Body of pancreas (tissue), 4 donors: ENCODE measurements around the gene CFAP107. TPM values are rescaled to one million over a fixed set of nuclear protein-coding genes. Genes with fewer than 3 reads are reported as not detected.
"Not testable (repeated sequence)": the region's sequence is repeated elsewhere in the genome, so short reads cannot be mapped to it uniquely, and the experiment has no call there.

Source experiments
- ATAC-seq: fragments of 150-250 bp; one replicate; pipeline ENCODE4 v1.9.1; 2016
- DNase-seq, 4 donors: peaks; one replicate each; pipeline ENCODE4 v3.0.0-alpha.2; 2019
- H3K27ac ChIP-seq, 4 donors: fragments of 200-600 bp; sonication (generic); 1 replicate in 3 of 4; 2 replicates in 1 of 4; pipeline versions ENCODE4 v1.5.1 to v1.6.1; 2016 to 2019; ENCODE audit warnings: mild to moderate bottlenecking in 1 of 4, mixed read lengths in 1 of 4, moderate library complexity in 1 of 4
- H3K27me3 ChIP-seq, 2 donors: fragments of 200-600 bp; sonication (generic); one replicate each; pipeline ENCODE4 v1.6.0; 2016; ENCODE audit warnings: mild to moderate bottlenecking in 1 of 2
- H3K36me3 ChIP-seq, 2 donors: fragments of 200-600 bp; sonication (generic); replicated peaks in 1 of 2; 2 replicates each; pipeline ENCODE4 v1.5.1; 2016; ENCODE audit warnings: low read depth in 2 of 2; ENCODE audit not compliant: insufficient read depth in 1 of 2
- H3K4me1 ChIP-seq: fragments of 200-600 bp; sonication (generic); one replicate; pipeline ENCODE4 v1.6.0; 2016
- H3K4me3 ChIP-seq, 2 donors: fragments of 200-600 bp; sonication (generic); 1 replicate in 1 of 2; 2 replicates in 1 of 2; pipeline ENCODE4 v1.5.1; 2016 to 2019
- H3K9me3 ChIP-seq, 3 donors: fragments of 200-600 bp; sonication (generic); 1 replicate in 2 of 3; 2 replicates in 1 of 3; pipeline ENCODE4 v1.5.1; 2016
- POLR2A ChIP-seq, 3 donors: fragments of 450-650 bp; IDR thresholded peaks; one replicate each; pipeline ENCODE4 v1.6.1; 2016; ENCODE audit warnings: antibody characterized with exemption in 3 of 3, mild to moderate bottlenecking in 2 of 3
- WGBS, 2 donors: methylation state at CpG; one replicate each; pipeline ENCODE4 v1.1.5; 2017; 5-methylcytosine and 5-hydroxymethylcytosine counted together
- intact Hi-C: fragments of 100-400 bp; cut with DNase I; formaldehyde crosslinking; loops from one replicate; pipeline ENCODE4 v1.15.1; 2023
- total RNA-seq, 2 donors: library from RNA; depleted of rRNA; stranded (reverse); fragments of >200 nt; gene quantifications; one replicate each; pipeline ENCODE4 v1.1.0, GENCODE V29; 2016
- TF ChIP-seq, protein P1 (sequence below), 7 experiments: fragments of 450-650 bp in 4 of 7; fragments of 200-600 bp in 3 of 7; sonication (generic) in 3 of 7; IDR thresholded peaks; one replicate each; pipeline ENCODE4 v1.5.1; 2016 to 2019; ENCODE audit warnings: antibody characterized with exemption in 7 of 7

The CFAP107 gene
- total RNA-seq, 2 donors from 2014 or later: not detected

DNA sequence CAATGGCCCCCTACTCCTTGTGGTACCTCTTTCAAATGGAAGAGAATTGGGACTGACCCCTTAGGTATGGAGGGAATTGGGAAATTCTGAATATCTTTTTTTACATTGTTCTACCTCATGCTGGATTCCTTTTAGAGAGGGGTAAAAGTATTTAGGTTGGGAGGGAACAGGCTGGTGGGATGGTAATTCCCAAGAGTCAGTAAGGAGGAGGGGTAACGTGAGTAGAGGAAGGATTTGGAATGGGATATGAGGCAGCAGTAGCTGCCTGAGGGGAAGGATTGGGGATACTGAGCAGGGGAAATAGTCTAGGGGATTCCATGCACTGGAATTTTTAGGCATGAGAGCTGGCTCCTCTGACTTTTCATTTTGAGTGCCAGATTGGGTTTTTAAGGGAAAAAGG lies 33.9 kb upstream of the CFAP107 start:
- TF ChIP-seq, protein P1, sequence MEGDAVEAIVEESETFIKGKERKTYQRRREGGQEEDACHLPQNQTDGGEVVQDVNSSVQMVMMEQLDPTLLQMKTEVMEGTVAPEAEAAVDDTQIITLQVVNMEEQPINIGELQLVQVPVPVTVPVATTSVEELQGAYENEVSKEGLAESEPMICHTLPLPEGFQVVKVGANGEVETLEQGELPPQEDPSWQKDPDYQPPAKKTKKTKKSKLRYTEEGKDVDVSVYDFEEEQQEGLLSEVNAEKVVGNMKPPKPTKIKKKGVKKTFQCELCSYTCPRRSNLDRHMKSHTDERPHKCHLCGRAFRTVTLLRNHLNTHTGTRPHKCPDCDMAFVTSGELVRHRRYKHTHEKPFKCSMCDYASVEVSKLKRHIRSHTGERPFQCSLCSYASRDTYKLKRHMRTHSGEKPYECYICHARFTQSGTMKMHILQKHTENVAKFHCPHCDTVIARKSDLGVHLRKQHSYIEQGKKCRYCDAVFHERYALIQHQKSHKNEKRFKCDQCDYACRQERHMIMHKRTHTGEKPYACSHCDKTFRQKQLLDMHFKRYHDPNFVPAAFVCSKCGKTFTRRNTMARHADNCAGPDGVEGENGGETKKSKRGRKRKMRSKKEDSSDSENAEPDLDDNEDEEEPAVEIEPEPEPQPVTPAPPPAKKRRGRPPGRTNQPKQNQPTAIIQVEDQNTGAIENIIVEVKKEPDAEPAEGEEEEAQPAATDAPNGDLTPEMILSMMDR (IDR thresholded peaks at IDR 0.05): no peak
- TF ChIP-seq POLR2A (IDR thresholded peaks at IDR 0.05): no peak
- Histone ChIP-seq H3K9me3 (no peaks in the 10 kb centered on the region), H3K4me3 (no peak overlapping the region), H3K27ac (no peak overlapping the region), H3K27me3 (no peaks in the 10 kb centered on the region), H3K4me1 (no peaks in the 10 kb centered on the region), H3K36me3 (no peaks in the 10 kb centered on the region)
- no peak for ATAC-seq
- intact Hi-C loops: no loop called here
- no peak for DNase-seq
- 86 to 92% methylated on average over 1 of the region's 1 CpG for WGBS, 2 donors

DNA sequence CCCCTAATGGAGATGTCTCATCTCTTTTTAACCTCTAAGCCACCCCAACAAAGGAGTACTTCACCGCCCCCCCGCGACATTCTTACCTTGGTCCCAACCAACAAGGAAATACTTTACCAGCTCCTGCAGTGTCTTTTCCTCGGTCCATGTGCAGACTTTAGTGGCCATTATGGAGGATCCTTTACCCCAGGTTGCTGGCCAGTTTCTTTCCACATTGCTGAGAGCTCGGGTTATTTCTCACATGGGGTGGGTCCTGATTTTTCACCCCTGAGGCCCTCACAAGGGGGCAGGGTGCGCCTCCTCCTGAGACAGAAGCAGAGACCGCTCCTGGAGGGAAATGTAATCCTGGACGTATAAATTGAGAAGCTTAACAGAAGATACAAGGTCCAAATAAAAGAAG lies 33.1 kb upstream of the CFAP107 start:
- H3K4me3 ChIP-seq: no peak overlapping the region

DNA sequence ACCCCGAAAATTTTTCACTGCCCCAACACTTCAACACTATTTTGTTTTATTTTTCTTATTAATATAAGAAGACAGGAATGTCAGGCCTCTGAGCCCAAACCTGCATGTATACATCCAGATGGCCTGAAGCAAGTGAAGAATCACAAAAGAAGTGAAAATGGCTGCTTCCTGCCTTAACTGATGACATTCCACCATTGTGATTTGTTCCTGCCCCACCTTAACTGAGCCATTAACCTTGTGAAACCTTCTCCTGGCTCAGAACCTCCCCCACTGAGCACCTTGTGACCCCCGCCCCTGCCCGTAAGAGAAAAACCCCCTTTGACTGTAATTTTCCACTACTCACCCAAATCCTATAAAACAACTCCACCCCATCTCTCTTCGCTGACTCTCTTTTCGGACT lies 32.3 kb upstream of the CFAP107 start:
- ATAC-seq, H3K27me3 ChIP-seq, H3K9me3 ChIP-seq, H3K4me3 ChIP-seq, H3K27ac ChIP-seq, DNase-seq, H3K4me1 ChIP-seq, H3K36me3 ChIP-seq, intact Hi-C loops: not testable (repeated sequence)
- 71 to 83% methylated on average over 5 of the region's 5 CpGs for WGBS, 2 donors

More for the DNA sequence above, 33.1 kb upstream of the CFAP107 start:
- ATAC-seq (no peak), DNase-seq (no peak)
- TF ChIP-seq, protein P1 (IDR thresholded peaks at IDR 0.05): no peak
- TF ChIP-seq POLR2A (IDR thresholded peaks at IDR 0.05): no peak
- intact Hi-C loops: no loop called here
- Histone ChIP-seq H3K27me3 (no peaks in the 10 kb centered on the region), H3K27ac (no peak overlapping the region), H3K36me3 (no peaks in the 10 kb centered on the region), H3K9me3 (no peaks in the 10 kb centered on the region), H3K4me1 (no peaks in the 10 kb centered on the region)
- 65 to 80% methylated on average over 8 of the region's 8 CpGs for WGBS, 2 donors

DNA sequence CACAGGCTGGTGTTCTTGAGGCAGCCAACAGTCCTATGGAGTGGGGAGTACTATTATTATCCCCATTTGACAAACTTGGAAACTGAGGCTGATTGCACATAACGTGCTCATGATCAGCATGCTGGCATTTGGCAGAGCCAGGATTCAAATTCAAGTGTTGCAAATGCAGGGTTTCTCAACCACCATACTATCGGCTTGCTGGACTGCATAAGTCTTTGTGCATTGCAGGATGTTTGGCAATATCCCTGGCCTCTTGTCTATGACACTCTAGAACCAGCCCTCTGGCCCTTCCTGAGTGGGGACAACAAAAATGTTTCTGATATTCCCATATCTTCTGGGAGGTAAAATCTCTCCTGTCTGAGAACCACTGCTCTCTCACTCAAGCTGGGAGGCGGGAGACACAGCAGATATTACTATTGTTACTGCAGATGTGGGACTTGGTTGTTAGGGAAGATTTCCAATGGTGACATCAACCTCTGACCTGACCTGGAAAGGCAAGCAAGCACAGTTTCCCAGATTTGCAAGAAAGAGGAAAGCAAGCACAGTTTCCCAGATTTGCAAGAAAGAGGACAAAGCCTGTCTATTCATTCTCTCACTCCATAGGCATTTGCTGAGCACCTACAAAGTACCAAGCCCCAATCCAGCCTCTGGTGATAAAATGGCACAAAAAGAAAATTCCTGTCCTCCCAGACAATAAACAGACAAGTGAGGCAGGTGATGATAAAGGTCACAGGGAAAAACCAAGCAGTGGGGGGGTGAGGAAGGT lies 31.1 kb upstream of the CFAP107 start:
- 63 to 70% methylated on average over 3 of the region's 3 CpGs for WGBS, 2 donors
- intact Hi-C loops: no loop called here
- H3K27me3 ChIP-seq: no peaks in the 10 kb centered on the region
- H3K4me3 ChIP-seq: no peak overlapping the region
- H3K36me3 ChIP-seq: no peaks in the 10 kb centered on the region
- H3K4me1 ChIP-seq: no peaks in the 10 kb centered on the region
- TF ChIP-seq POLR2A (IDR thresholded peaks at IDR 0.05): no peak
- ATAC-seq: no peak
- DNase-seq: no peak
- no peak overlapping the region for H3K27ac ChIP-seq
- no peaks in the 10 kb centered on the region for H3K9me3 ChIP-seq

DNA sequence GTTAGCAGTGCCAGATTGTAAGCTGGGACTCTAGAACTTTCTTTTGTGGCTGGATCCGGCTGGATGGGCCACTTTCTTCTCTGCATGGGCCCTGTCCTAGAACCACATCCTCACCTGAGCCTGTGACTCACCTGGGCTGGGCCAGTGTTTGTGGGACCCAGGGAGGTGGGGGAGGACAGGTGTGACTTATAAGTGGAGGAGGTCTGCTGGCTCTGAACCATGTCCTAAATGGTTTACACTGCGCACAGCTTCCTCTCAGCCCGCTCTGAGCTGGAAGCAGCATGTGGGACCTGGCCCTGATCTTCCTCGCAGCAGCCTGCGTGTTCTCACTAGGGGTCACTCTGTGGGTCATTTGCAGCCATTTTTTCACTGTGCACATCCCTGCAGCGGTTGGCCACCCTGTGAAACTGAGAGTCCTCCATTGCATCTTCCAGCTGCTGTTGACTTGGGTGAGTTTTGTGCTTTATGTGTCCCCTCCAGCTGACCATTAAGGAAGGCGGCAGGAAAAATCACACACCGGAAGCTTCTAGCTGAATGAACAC lies 30.0 kb upstream of the CFAP107 start, which contains the start of gene AADACL3:
Gene AADACL3, plus strand, starts transcription at position 215 of the 542 bp plus-strand sequence. Its CDS starts 67 bp downstream, at position 282.
- WGBS, 2 donors: 88 to 91% methylated on average over 8 of the region's 8 CpGs
- Histone ChIP-seq H3K27ac (no peak within 1 kb of the TSS), H3K27me3 (no peaks in the 10 kb centered on the region), H3K9me3 (no peaks in the 10 kb centered on the region), H3K4me1 (no peaks in the 10 kb centered on the region), H3K4me3 (no peak within 1 kb of the TSS), H3K36me3 (no peaks in the 10 kb centered on the region)
- intact Hi-C loops: no loop called here
- no peak for ATAC-seq
- DNase-seq: no peak
- TF ChIP-seq, protein P1 (IDR thresholded peaks at IDR 0.05): no peak
- TF ChIP-seq POLR2A (IDR thresholded peaks at IDR 0.05): no peak
